ENCODE results near the gene EPSTI1.

DNA sequence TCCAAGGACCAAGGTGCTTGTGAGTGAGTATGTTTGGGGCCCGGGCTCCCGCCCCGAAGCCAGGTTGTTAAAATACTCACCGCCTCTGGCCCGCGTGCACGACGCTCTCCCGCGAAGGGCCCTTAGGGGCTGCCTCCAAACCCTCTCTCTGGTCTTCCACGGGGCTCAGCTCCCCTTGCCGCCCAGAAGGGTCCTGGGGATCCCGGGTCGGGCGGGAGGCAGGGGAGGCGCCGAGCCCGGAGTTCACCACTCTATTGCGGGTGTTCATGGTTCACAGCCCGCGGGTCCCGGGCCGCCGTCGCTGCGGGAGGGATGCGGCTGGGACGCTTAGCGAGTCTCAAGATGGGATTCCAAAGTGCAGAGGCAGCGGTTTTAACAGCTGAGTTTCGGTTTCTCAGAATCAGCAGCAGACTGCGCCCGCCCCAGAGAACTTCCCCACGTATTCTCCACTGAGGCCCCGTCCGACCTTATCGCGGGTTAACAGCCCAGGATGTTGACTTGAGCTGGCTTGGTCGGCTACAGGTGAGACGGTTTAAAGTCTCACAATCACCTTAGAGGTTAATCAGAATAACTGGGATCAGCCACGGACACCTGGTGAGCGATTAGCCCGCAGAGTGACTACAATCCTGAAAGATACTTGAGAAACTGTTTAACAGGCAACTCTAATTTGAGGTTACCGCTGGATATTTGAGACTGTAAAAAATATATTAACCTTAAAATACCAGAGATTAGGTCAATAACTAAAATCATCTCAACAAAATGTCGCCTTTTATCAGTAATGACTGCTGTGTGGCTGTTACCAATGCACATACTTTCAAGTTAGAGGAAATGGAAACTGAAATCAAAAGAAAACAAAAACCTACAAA is at the start of gene EPSTI1:
- TF ChIP-seq, protein P1, sequence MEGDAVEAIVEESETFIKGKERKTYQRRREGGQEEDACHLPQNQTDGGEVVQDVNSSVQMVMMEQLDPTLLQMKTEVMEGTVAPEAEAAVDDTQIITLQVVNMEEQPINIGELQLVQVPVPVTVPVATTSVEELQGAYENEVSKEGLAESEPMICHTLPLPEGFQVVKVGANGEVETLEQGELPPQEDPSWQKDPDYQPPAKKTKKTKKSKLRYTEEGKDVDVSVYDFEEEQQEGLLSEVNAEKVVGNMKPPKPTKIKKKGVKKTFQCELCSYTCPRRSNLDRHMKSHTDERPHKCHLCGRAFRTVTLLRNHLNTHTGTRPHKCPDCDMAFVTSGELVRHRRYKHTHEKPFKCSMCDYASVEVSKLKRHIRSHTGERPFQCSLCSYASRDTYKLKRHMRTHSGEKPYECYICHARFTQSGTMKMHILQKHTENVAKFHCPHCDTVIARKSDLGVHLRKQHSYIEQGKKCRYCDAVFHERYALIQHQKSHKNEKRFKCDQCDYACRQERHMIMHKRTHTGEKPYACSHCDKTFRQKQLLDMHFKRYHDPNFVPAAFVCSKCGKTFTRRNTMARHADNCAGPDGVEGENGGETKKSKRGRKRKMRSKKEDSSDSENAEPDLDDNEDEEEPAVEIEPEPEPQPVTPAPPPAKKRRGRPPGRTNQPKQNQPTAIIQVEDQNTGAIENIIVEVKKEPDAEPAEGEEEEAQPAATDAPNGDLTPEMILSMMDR (conservative IDR thresholded peaks at IDR 0.05 in 1 of 2, IDR thresholded peaks at IDR 0.05 in 1 of 2; ENCODE audit: extremely low read depth in 1 of 2, insufficient read depth in 1 of 2, low read depth in 1 of 2, low read length in 2 of 2): no peak
- no peak for TF ChIP-seq EZH2 (IDR thresholded peaks at IDR 0.05; ENCODE audit: borderline replicate concordance, low read length)
